Activated CD4-positive, alpha-beta T cell treated with anti-CD3 and anti-CD28 coated beads, Interleukin-2, amount 10 ng/mL, durations not matched to agents 7 days and 5 days (primary cell): ENCODE data around the gene EML4. TPM values are rescaled to one million over a fixed set of nuclear protein-coding genes. Genes with fewer than 3 reads are reported as not detected.
A peak's percentile ranks its signal among the peaks of the same experiment; 100 is the strongest.

Experiments
- CTCF ChIA-PET: fragments of 350-600 bp; sonication (Branson Sonifier 250); formaldehyde crosslinking; loops from one replicate; lab custom pipeline; 2021; ENCODE audit warnings: antibody characterized with exemption; lab: Charles Lee
- POLR2A ChIA-PET: fragments of 350-600 bp; sonication (Branson Sonifier 250); formaldehyde crosslinking; loops from one replicate; lab custom pipeline; 2021; ENCODE audit warnings: antibody characterized with exemption; lab: Charles Lee
- DNase-seq: peaks from one replicate; pipeline ENCODE4 v3.0.0-alpha.2; 2020
- H3K27ac Mint-ChIP-seq: one replicate; pipeline ENCODE4 v1.8.0; 2021; ENCODE audit warnings: mild to moderate bottlenecking, moderate library complexity, mixed read lengths
- H3K27me3 Mint-ChIP-seq: one replicate; pipeline ENCODE4 v1.8.0; 2021; ENCODE audit warnings: mixed read lengths
- H3K36me3 Mint-ChIP-seq: one replicate; pipeline ENCODE4 v1.8.0; 2021; ENCODE audit warnings: low read depth, mixed read lengths
- H3K4me1 Mint-ChIP-seq: one replicate; pipeline ENCODE4 v1.8.0; 2021; ENCODE audit warnings: mixed read lengths
- H3K4me3 Mint-ChIP-seq: one replicate; pipeline ENCODE4 v1.8.0; 2021; ENCODE audit warnings: mild to moderate bottlenecking, moderate library complexity, mixed read lengths
- H3K9me3 Mint-ChIP-seq: one replicate; pipeline ENCODE4 v1.8.0; 2021; ENCODE audit warnings: mixed read lengths
- total RNA-seq, 2 experiments: library from RNA; stranded (reverse); gene quantifications; one replicate each; pipeline ENCODE4 v1.2.3, GENCODE V29; 2021

Gene EML4
- total RNA-seq, 2 experiments from 2014 or later = 93.8 to 99.6 TPM

- H3K4me3 Mint-ChIP-seq = no peak overlapping the region
- DNase-seq = no peak
- H3K27me3 Mint-ChIP-seq = no peaks in the 10 kb centered on the region
- peaks cover 40% of the 10 kb centered on the region for H3K36me3 Mint-ChIP-seq
- CTCF ChIA-PET = interaction anchor here (0.6 to 2.1 kb wide), 7 partner anchors 9 to 133 kb away, joined by 3 to 7 read pairs (median 3); no protein-coding TSS in a partner anchor
- H3K4me1 Mint-ChIP-seq = peaks cover 61% of the 10 kb centered on the region
- H3K9me3 Mint-ChIP-seq = no peaks in the 10 kb centered on the region
- POLR2A ChIA-PET = no interaction called here
- peak overlapping the region; percentile 4 for H3K27ac Mint-ChIP-seq
These were observed 13.6 kb downstream of the EML4 start for GRCh38 chr2:42182654-42183308.

DNA sequence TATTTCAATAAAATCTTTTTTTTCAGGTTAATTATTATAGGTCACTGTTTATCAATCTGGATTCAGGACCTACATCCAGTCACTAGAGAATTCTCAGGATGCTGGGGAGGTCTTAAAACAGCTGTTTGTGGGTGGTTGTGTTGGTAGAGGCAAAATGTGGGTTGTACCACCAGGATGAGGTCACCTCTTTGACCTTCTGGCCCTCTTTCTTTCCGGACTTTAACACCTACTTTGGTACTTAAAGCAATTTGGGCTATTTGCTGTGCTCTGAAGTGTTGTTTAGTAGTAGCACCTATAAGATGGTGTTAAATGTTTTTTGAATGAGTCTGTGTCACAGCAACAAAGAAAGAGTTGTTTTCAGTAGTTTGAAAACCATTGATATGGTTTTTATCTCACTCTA is 14.6 kb downstream of the EML4 start:
- H3K27me3 Mint-ChIP-seq = no peaks in the 10 kb centered on the region
- H3K4me3 Mint-ChIP-seq = no peak overlapping the region
- no peaks in the 10 kb centered on the region for H3K9me3 Mint-ChIP-seq
- no peak overlapping the region for H3K27ac Mint-ChIP-seq
- peaks cover 38% of the 10 kb centered on the region for H3K36me3 Mint-ChIP-seq
- peaks cover 56% of the 10 kb centered on the region for H3K4me1 Mint-ChIP-seq
- ChIA-PET POLR2A (no interaction called here), CTCF (interaction anchor here (0.6 kb wide), 1 partner anchor 71 kb away, joined by 3 read pairs; no protein-coding TSS in a partner anchor)
- no peak for DNase-seq

- Mint-ChIP-seq H3K27me3 (no peaks in the 10 kb centered on the region), H3K27ac (no peak overlapping the region), H3K4me1 (peaks cover 50% of the 10 kb centered on the region), H3K9me3 (no peaks in the 10 kb centered on the region), H3K4me3 (no peak overlapping the region), H3K36me3 (peaks cover 32% of the 10 kb centered on the region)
- POLR2A ChIA-PET = no interaction called here
- no peak for DNase-seq
- CTCF ChIA-PET = interaction anchor here (0.6 kb wide), 1 partner anchor 14 kb away, joined by 3 read pairs; no protein-coding TSS in a partner anchor
These were observed 15.2 kb downstream of the EML4 start for GRCh38 chr2:42184346-42184745.

GRCh38 chr2:42185220-42185921 is 16.2 kb downstream of the EML4 start:
- no peak overlapping the region for H3K4me3 Mint-ChIP-seq
- H3K27ac Mint-ChIP-seq = no peak overlapping the region
- DNase-seq = no peak
- H3K9me3 Mint-ChIP-seq = no peaks in the 10 kb centered on the region
- H3K27me3 Mint-ChIP-seq = no peaks in the 10 kb centered on the region
- H3K36me3 Mint-ChIP-seq = peaks cover 30% of the 10 kb centered on the region
- ChIA-PET POLR2A (no interaction called here), CTCF (interaction anchor here (0.7 to 0.8 kb wide), 2 partner anchors 22 to 86 kb away, joined by 3 to 4 read pairs; no protein-coding TSS in a partner anchor)
- peaks cover 46% of the 10 kb centered on the region for H3K4me1 Mint-ChIP-seq

- ChIA-PET CTCF (interaction anchor here (0.7 to 0.8 kb wide), 2 partner anchors 23 to 87 kb away, joined by 3 to 4 read pairs; no protein-coding TSS in a partner anchor), POLR2A (no interaction called here)
- Mint-ChIP-seq H3K27me3 (no peaks in the 10 kb centered on the region), H3K4me1 (peaks cover 42% of the 10 kb centered on the region), H3K9me3 (no peaks in the 10 kb centered on the region), H3K27ac (no peak overlapping the region), H3K4me3 (no peak overlapping the region), H3K36me3 (peaks cover 25% of the 10 kb centered on the region)
- DNase-seq = no peak
These were observed 17.2 kb downstream of the EML4 start for GRCh38 chr2:42186366-42186765.

DNA sequence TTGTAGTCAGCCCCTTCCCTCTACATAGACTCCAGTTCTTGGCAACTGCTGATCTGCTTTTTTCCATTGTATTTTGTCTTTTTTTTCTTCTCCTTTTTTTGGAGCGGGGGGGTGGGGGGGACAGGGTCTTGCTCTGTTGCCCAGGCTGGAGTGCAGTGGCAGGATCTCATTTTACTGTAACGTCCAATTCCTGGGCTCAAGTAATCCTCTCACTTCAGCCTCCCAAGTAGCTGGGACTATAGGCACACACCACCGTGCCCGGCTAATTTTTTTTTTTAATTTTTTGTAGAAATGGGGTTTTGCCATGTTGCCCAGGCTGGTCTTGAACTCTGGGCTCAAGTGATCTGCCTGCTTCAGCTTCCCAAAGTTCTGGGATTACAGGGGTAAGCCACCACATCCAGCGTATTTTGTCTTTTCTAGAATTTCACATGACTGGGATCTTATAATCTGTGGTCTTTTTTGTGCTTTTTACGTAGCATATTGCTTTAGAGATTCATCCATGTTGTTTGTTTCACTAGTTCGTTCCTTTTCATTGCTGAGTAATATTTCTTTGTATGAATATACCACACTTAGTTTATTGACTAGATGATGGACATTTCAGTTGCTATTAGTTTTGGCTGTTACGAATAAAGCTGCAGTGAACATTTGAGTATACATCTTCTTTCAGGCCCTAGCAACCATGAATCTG is 17.9 kb downstream of the EML4 start:
- Mint-ChIP-seq H3K36me3 (peaks cover 19% of the 10 kb centered on the region), H3K9me3 (no peaks in the 10 kb centered on the region), H3K27me3 (no peaks in the 10 kb centered on the region), H3K4me1 (peaks cover 43% of the 10 kb centered on the region), H3K27ac (no peak overlapping the region), H3K4me3 (no peak overlapping the region)
- CTCF ChIA-PET = interaction anchor here (0.7 kb wide), 1 partner anchor 48 kb away, joined by 3 read pairs; no protein-coding TSS in a partner anchor
- POLR2A ChIA-PET = no interaction called here
- DNase-seq = no peak

DNA sequence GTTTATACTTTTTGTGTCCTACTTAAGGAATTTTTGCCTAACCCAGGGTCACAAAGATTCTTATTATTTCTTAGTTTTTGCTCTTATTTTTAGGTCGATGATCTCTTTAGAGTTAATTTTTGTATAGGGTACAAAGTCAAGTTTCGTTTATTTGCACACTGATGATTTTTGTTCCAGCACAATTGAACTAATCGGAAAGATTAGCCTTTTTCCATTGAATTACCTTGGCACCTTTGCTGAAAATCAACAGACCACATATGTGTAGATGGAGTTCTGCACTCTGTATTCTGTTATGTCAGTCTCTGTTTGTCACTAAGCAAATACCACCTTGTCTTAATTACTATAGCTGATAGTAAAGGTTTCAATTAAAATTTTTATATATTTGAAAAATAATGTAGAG is 18.7 kb downstream of the EML4 start:
- H3K36me3 Mint-ChIP-seq = peaks cover 14% of the 10 kb centered on the region
- H3K27me3 Mint-ChIP-seq = no peaks in the 10 kb centered on the region
- H3K27ac Mint-ChIP-seq = no peak overlapping the region
- DNase-seq = no peak
- H3K9me3 Mint-ChIP-seq = no peaks in the 10 kb centered on the region
- POLR2A ChIA-PET = no interaction called here
- H3K4me3 Mint-ChIP-seq = no peak overlapping the region
- CTCF ChIA-PET = interaction anchor here (0.7 kb wide), 1 partner anchor 49 kb away, joined by 3 read pairs; no protein-coding TSS in a partner anchor
- peaks cover 42% of the 10 kb centered on the region for H3K4me1 Mint-ChIP-seq

DNA sequence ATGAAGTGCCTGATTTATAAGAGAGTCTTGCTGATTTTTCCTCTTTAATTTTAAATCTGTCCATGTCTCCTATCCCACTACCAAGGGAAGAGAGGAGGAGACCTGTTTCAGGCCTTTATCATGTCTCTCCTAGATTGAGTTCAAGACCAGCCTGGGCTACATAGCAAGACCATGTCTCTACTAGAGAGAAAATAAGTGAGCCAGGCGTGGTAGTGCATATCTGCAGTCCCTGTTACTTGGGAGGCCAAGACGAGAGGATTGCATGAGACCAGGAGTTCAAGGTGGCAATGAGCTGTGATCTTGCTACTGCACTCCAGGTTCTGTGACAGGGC is 20.0 kb downstream of the EML4 start:
- H3K27ac Mint-ChIP-seq = no peak overlapping the region
- DNase-seq = no peak
- CTCF ChIA-PET = interaction anchor here (0.6 to 1.5 kb wide), 2 partner anchors 97 to 373 kb away, joined by 3 to 5 read pairs; no protein-coding TSS in a partner anchor
- no peak overlapping the region for H3K4me3 Mint-ChIP-seq
- POLR2A ChIA-PET = no interaction called here
- H3K9me3 Mint-ChIP-seq = no peaks in the 10 kb centered on the region
- no peaks in the 10 kb centered on the region for H3K27me3 Mint-ChIP-seq
- H3K36me3 Mint-ChIP-seq = peaks cover 14% of the 10 kb centered on the region
- peaks cover 47% of the 10 kb centered on the region for H3K4me1 Mint-ChIP-seq

DNA sequence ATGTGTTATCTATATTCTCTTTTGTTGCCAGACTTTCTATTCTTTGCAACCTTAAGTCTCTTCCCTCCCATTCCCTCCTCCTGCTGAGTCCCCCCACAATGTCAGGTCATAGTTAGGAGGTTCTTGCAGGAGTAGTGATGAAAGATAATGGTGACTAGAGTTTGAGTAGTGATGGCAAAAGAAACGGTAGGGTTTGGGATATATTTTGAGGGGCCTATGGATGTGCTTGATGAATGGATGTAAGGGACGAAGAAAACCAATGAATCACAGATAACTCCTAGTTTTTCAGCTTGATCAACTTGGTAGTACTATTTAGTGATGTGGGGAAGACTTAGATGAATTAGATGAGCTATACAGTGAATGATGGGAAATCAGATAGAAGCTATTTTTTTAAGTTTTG is 21.0 kb downstream of the EML4 start:
- Mint-ChIP-seq H3K27ac (no peak overlapping the region), H3K4me1 (peaks cover 44% of the 10 kb centered on the region), H3K36me3 (peaks cover 14% of the 10 kb centered on the region), H3K27me3 (no peaks in the 10 kb centered on the region), H3K4me3 (no peak overlapping the region), H3K9me3 (no peaks in the 10 kb centered on the region)
- POLR2A ChIA-PET = no interaction called here
- DNase-seq = no peak
- CTCF ChIA-PET = interaction anchor here (0.9 to 1.5 kb wide), 4 partner anchors 15 to 116 kb away, joined by 3 to 5 read pairs (median 4); no protein-coding TSS in a partner anchor

DNA sequence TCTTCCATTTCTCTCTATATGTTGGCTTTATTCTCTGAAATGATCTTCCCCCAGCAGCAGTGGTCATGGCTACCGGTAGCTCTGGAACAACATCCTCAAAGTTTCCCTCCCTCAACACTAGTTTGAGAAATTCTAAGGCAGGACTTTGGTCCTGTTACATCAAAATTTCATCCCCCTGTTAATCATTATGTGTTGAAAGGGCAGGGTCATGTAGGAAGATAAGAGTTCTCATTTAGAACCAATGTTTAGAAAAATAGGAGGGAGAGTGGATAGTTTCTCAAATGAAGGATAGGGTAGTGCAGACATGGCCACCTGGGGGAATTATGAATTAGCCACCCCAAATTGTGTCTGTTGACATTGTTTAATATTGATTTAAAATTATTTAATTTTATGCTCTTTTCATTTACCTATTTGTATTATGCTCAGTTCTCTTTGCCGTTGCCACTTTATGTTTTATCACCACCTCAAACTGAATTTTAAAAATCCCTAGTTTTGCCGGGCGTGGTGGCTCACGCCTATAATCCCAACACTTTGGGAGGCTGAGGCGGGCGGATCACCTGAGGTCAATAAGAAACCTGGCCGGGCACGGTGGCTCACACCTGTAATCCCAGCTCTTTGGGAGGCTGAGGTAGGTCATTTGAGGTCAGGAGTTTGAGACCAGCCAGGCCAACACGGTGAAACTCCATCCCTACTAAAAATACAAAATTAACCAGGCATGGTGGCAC is 22.3 kb downstream of the EML4 start:
- Mint-ChIP-seq H3K4me3 (no peak overlapping the region), H3K36me3 (peaks cover 13% of the 10 kb centered on the region), H3K4me1 (peaks cover 48% of the 10 kb centered on the region), H3K9me3 (no peaks in the 10 kb centered on the region), H3K27ac (no peak overlapping the region), H3K27me3 (no peaks in the 10 kb centered on the region)
- ChIA-PET POLR2A (no interaction called here), CTCF (interaction anchor here (0.6 kb wide), 1 partner anchor 668 kb away, joined by 4 read pairs; no protein-coding TSS in a partner anchor)
- no peak for DNase-seq

DNA sequence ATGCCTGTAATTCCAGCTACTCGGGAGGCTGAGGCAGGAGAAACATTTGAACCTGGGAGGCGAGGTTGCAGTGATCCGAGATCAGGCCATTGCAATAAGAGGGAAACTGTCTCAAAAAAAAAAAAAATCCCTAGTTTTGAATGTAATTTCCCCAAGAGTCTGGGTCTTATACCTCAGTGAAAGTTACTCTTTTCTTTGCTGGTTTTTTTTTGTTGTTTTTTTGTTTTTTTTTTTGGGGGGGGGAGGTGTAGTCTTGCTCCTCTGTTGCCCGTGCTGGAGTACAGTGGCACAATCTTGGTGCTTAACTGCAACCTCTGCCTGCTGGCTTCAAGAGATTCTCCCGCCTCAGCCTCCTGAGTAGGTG is 22.8 kb downstream of the EML4 start:
- H3K4me1 Mint-ChIP-seq = peaks cover 53% of the 10 kb centered on the region
- H3K9me3 Mint-ChIP-seq = no peaks in the 10 kb centered on the region
- CTCF ChIA-PET = interaction anchor here (0.6 kb wide), 1 partner anchor 667 kb away, joined by 4 read pairs; no protein-coding TSS in a partner anchor
- POLR2A ChIA-PET = no interaction called here
- H3K4me3 Mint-ChIP-seq = no peak overlapping the region
- H3K27me3 Mint-ChIP-seq = no peaks in the 10 kb centered on the region
- H3K27ac Mint-ChIP-seq = no peak overlapping the region
- H3K36me3 Mint-ChIP-seq = peaks cover 15% of the 10 kb centered on the region
- no peak for DNase-seq
